PC-9 (cell line): Measurements from ENCODE around the gene DOCK4.

Experiments
- EZH2 ChIP-seq: fragments of 200-600 bp; sonication (generic); IDR thresholded peaks from 2 replicates; pipeline ENCODE4 v1.8.0; 2017; ENCODE audit warnings: antibody characterized with exemption, low read depth
- TF ChIP-seq, protein P1 (sequence below): fragments of 200-600 bp; sonication (generic); conservative IDR thresholded peaks from 2 replicates; pipeline ENCODE4 v1.6.1; 2017; ENCODE audit warnings: mixed run types, antibody characterized with exemption, mild to moderate bottlenecking, moderate library complexity

DNA sequence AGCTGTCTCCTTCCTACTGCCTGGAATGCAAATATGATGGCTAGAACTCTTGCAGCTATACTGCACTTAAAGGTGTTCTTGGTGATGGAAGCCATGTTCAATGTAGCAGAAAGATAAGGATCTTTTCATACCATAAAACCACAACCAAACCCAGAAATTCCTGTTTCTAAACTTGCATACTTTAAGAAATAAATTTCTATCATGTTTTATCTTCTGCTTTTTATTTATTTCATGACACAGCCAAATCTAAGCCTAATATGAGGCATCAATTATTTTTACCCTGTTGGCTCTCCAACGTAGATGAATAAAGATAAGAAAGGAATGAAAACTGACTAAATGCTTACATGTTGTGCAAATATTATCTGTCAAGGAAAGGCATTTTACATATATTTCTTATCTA is 224.1 kb downstream of the DOCK4 start:
- TF ChIP-seq, protein P1, sequence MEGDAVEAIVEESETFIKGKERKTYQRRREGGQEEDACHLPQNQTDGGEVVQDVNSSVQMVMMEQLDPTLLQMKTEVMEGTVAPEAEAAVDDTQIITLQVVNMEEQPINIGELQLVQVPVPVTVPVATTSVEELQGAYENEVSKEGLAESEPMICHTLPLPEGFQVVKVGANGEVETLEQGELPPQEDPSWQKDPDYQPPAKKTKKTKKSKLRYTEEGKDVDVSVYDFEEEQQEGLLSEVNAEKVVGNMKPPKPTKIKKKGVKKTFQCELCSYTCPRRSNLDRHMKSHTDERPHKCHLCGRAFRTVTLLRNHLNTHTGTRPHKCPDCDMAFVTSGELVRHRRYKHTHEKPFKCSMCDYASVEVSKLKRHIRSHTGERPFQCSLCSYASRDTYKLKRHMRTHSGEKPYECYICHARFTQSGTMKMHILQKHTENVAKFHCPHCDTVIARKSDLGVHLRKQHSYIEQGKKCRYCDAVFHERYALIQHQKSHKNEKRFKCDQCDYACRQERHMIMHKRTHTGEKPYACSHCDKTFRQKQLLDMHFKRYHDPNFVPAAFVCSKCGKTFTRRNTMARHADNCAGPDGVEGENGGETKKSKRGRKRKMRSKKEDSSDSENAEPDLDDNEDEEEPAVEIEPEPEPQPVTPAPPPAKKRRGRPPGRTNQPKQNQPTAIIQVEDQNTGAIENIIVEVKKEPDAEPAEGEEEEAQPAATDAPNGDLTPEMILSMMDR, result no peak
- no peak for TF ChIP-seq EZH2
